OCI-LY7 (cell line): Measurements from ENCODE around the gene APOC1. TPM values are rescaled to one million over a fixed set of nuclear protein-coding genes. Genes with fewer than 3 reads are reported as not detected.
A peak's percentile ranks its signal among the peaks of the same experiment; 100 is the strongest.
"Not testable (repeated sequence)": the region's sequence is repeated elsewhere in the genome, so short reads cannot be mapped to it uniquely, and the experiment has no call there.

Experiments used
- BruUV-seq: library from RNA; stranded (reverse); fragments of 400-500 nt; replicated peaks from 2 replicates; lab custom pipeline; 2021; lab: Mats Ljungman, UMichigan
- CTCF ChIA-PET: fragments of 300-600 bp; sonication (Branson Sonifier 250); formaldehyde crosslinking; loops from one replicate; lab custom pipeline; 2022; ENCODE audit warnings: antibody characterized with exemption; ENCODE audit not compliant: unreplicated experiment; lab: Charles Lee
- POLR2A ChIA-PET: fragments of 300-600 bp; sonication (Branson Sonifier 250); formaldehyde crosslinking; loops from one replicate; lab custom pipeline; 2022; ENCODE audit warnings: antibody characterized with exemption; lab: Charles Lee
- DNase-seq: peaks from one replicate; pipeline ENCODE4 v3.0.0-alpha.2; 2015; ENCODE audit warnings: low spot score
- H2AFZ ChIP-seq: fragments of 200-600 bp; sonication (generic), shearing (Covaris generic); 2 replicates; pipeline ENCODE4 v1.6.1; 2014; ENCODE audit warnings: mild to moderate bottlenecking, antibody characterized with exemption, low read length, moderate library complexity
- H3K27ac ChIP-seq: fragments of 200-600 bp; sonication (generic); 2 replicates; pipeline ENCODE4 v1.5.1; 2014; ENCODE audit warnings: mixed run types, low read depth, mild to moderate bottlenecking, moderate library complexity, low read length, inconsistent platforms; ENCODE audit not compliant: poor library complexity, severe bottlenecking
- H3K36me3 ChIP-seq: fragments of 200-600 bp; sonication (generic); 2 replicates; pipeline ENCODE4 v1.6.1; 2014; ENCODE audit warnings: mild to moderate bottlenecking, antibody characterized with exemption, low read length, moderate library complexity, mixed read lengths; ENCODE audit not compliant: insufficient read depth
- H3K4me1 ChIP-seq: fragments of 200-600 bp; sonication (generic); 2 replicates; pipeline ENCODE4 v1.5.1; 2014; ENCODE audit warnings: mild to moderate bottlenecking, low read length; ENCODE audit not compliant: insufficient read depth, poor library complexity, severe bottlenecking
- H3K4me2 ChIP-seq: fragments of 200-600 bp; sonication (generic); 2 replicates; pipeline ENCODE4 v1.6.1; 2014; ENCODE audit warnings: mild to moderate bottlenecking, low read length
- H3K4me3 ChIP-seq: fragments of 200-600 bp; sonication (generic); 2 replicates; pipeline ENCODE4 v1.5.1; 2014; ENCODE audit warnings: mild to moderate bottlenecking, low read depth, low read length; ENCODE audit not compliant: poor library complexity, severe bottlenecking
- H3K79me2 ChIP-seq: fragments of 200-600 bp; sonication (generic); 2 replicates; pipeline ENCODE4 v1.6.1; 2016; ENCODE audit warnings: low read depth, mild to moderate bottlenecking, low read length, moderate library complexity, mixed read lengths; ENCODE audit not compliant: insufficient read depth
- H3K9me2 ChIP-seq: fragments of 200-600 bp; sonication (generic); 2 replicates; pipeline ENCODE4 v1.6.1; 2016; ENCODE audit warnings: mild to moderate bottlenecking, low read length, mixed read lengths; ENCODE audit not compliant: insufficient read depth
- H3K9me3 ChIP-seq: fragments of 200-600 bp; sonication (generic); 2 replicates; pipeline ENCODE4 v1.6.1; 2014; ENCODE audit warnings: mild to moderate bottlenecking, mixed run types, low read length, mixed read lengths
- H4K20me1 ChIP-seq: fragments of 200-600 bp; sonication (generic); 2 replicates; pipeline ENCODE4 v1.6.1; 2014; ENCODE audit warnings: mild to moderate bottlenecking, antibody characterized with exemption, low read length, moderate library complexity, mixed read lengths; ENCODE audit not compliant: insufficient read depth
- CTCF ChIP-seq: fragments of 200-600 bp; sonication (generic); conservative IDR thresholded peaks from 2 replicates; pipeline ENCODE4 v1.5.1; 2014; ENCODE audit warnings: mild to moderate bottlenecking, antibody characterized with exemption, low read length, moderate library complexity, mixed read lengths
- EZH2phosphoT487 ChIP-seq: fragments of 200-600 bp; sonication (generic); IDR thresholded peaks from 2 replicates; pipeline ENCODE4 v1.6.1; 2018; ENCODE audit warnings: low read depth, borderline replicate concordance, mild to moderate bottlenecking, mixed run types, antibody characterized with exemption, low read length, moderate library complexity, mixed read lengths
- intact Hi-C: fragments of 100-400 bp; cut with micrococcal nuclease; formaldehyde crosslinking; loops from one replicate; pipeline ENCODE4 v1.10.0; 2022; ENCODE audit not compliant: unreplicated experiment
- total RNA-seq, 2 experiments: library from RNA; depleted of rRNA in 1 of 2; stranded (reverse); fragments of >200 nt in 1 of 2; shearing (Covaris generic) in 1 of 2; gene quantifications; 2 replicates each; pipeline ENCODE4 v1.2.3, GENCODE V29; 2014 to 2022

The APOC1 gene
- total RNA-seq, 2 experiments from 2014 or later: 1.9 TPM; not detected in 1

GRCh38 chr19:44912854-44913253 is 1.6 kb upstream of the APOC1 start:
- CTCF ChIA-PET: no interaction called here
- DNase-seq: no peak
- no TSS peak for BruUV-seq

DNA sequence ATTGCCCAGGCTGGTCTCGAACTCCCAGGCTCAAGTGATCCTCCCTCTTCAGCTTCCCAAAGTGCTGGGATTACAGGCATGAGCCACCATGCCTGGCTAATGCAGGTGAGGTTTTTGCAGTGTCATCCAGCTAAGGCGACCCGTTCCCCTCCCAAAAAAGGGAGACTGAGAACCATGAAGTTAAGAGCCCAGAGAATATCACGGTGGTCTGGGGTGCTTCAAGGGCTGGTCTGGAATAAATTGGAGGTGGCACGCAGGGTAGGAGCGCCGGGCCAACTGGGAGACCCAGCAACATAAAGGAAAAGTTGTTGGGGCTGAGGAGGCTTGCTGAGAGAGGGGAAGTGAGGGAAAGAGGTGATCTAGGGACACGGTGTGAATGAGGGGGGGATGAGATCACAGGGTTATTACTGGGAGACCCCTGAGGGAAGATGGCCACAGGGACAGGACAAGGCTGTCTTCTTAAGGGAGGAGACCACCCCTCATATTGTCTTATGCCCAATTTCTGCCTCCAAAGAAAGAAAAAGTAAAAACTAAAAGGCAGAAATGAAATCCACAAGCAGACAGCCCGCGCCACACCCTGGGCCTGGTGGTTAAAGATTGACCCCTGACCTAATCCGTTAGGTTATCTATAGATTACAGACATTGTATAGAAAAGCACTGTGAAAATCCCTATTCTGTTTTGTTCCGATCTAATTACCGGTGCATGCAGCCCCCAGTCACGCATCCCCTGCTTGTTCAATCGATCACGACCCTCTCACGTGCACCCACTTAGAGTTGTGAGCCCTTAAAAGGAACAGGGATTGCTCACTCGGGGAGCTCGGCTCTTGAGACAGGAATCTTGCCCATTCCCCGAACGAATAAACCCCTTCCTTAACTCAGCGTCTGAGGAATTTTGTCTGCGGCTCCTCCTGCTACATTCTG is 636 bp upstream of the APOC1 start:
- H3K79me2 ChIP-seq, BruUV-seq, intact Hi-C loops, H3K4me1 ChIP-seq, POLR2A ChIA-PET, CTCF ChIA-PET, H3K9me3 ChIP-seq, DNase-seq, H3K27ac ChIP-seq, H4K20me1 ChIP-seq, H3K36me3 ChIP-seq, H3K9me2 ChIP-seq: not testable (repeated sequence)
- Histone ChIP-seq H3K4me3 (peak overlapping the region; percentile 65), H3K4me2 (peak overlapping the region; percentile 57; the same call in 1 of the 2 replicates), H2AFZ (peak overlapping the region; percentile 93; the same call in 1 of the 2 replicates)

More at GRCh38 chr19:44912854-44913253, 1.6 kb upstream of the APOC1 start:
- Histone ChIP-seq H3K4me3 (no peak overlapping the region), H3K9me3 (no peaks in the 10 kb centered on the region), H3K27ac (no peak overlapping the region), H3K79me2 (no peaks in the 10 kb centered on the region), H2AFZ (no peak overlapping the region), H3K36me3 (no peaks in the 10 kb centered on the region), H3K9me2 (no peaks in the 10 kb centered on the region), H3K4me1 (peaks cover 7% of the 10 kb centered on the region), H4K20me1 (no peaks in the 10 kb centered on the region), H3K4me2 (no peak overlapping the region)
- intact Hi-C loops: no loop called here
- no peak for TF ChIP-seq EZH2phosphoT487
- TF ChIP-seq CTCF: no peak
- POLR2A ChIA-PET: no interaction called here

GRCh38 chr19:44924243-44924725 is 9.9 kb downstream of the APOC1 start:
- CTCF ChIA-PET: no interaction called here
- POLR2A ChIA-PET: no interaction called here
- no peak overlapping the region for H2AFZ ChIP-seq

More at GRCh38 chr19:44924243-44924725, 9.9 kb downstream of the APOC1 start:
- H3K79me2 ChIP-seq: no peaks in the 10 kb centered on the region
- DNase-seq: no peak
- TF ChIP-seq CTCF (no peak), EZH2phosphoT487 (no peak)
- no peaks in the 10 kb centered on the region for H3K36me3 ChIP-seq
- H3K4me3 ChIP-seq: no peak overlapping the region
- no peaks in the 10 kb centered on the region for H3K4me1 ChIP-seq
- no TSS peak for BruUV-seq
- intact Hi-C loops: no loop called here
- no peak overlapping the region for H3K27ac ChIP-seq
- no peaks in the 10 kb centered on the region for H3K9me2 ChIP-seq
- no peaks in the 10 kb centered on the region for H4K20me1 ChIP-seq
- H3K9me3 ChIP-seq: no peaks in the 10 kb centered on the region
- no peak overlapping the region for H3K4me2 ChIP-seq
